ENCODE measurements around the gene RAPGEF4. TPM values are rescaled to one million over a fixed set of nuclear protein-coding genes. Genes with fewer than 3 reads are reported as not detected.

Gene RAPGEF4
- total and polyA plus RNA-seq, 5 experiments from 2014 or later = 0.40 to 1.8 (median 1.2) TPM; not detected in 2

DNA sequence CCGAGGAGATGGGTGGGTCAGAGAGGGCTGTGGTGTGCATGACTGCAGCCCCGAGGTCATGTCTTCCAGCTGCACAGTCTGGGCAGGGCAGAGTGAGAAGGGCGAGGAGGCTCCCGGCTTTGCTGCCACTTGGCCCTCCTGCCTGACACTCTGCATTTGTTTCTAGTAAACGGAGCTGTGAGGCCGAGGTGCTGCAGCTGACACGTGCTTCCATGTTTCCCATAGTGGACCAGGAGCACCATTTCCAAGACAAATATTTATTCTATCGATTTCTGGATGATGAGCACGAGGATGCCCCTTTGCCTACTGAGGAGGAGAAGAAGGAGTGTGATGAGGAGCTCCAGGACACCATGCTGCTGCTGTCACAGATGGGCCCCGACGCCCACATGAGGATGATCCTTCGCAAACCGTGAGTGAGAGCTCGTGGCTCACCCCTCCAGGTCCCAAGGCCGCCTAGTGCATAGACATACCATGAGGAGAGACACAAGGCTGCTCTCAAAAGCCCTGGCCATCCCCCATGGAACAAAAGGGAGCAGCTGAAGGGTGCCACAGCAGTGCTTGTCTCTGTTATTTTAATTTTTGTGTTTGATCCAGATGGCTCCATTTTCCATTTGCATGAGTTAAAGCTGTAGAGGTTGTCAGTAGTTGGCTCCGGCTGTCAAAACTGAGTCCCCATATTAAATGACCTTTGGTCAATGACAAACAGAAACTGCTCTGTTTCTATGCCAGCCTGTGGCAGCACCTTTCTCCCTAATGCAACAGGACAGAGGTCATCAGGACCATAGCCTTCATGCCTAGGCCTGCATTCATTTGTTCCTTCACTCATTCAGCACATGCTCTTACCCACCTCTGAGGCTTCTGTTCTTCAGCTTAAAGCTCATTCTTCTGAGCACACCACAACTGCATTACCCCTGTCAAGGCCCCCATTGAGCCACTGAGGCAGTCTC is 231.7 kb downstream of the RAPGEF4 start:
- POLR2A ChIA-PET = no interaction called here
- no peaks in the 10 kb centered on the region for H3K9me3 Mint-ChIP-seq
- peaks cover 15 to 35% (median 26%) of the 10 kb centered on the region in 4 donors for H3K4me1 Mint-ChIP-seq
- peaks cover 0 to 3% (median 0%) of the 10 kb centered on the region in 5 donors for H3K27me3 Mint-ChIP-seq
- H3K4me3 Mint-ChIP-seq = no peak overlapping the region
- DNase-seq (no peak), ATAC-seq (no peak)
- H3K36me3 Mint-ChIP-seq = no peaks in the 10 kb centered on the region
- H3K27ac Mint-ChIP-seq = peak overlapping the region in 3 of 10 donors; percentile 47 to 72 (median 69)

DNA sequence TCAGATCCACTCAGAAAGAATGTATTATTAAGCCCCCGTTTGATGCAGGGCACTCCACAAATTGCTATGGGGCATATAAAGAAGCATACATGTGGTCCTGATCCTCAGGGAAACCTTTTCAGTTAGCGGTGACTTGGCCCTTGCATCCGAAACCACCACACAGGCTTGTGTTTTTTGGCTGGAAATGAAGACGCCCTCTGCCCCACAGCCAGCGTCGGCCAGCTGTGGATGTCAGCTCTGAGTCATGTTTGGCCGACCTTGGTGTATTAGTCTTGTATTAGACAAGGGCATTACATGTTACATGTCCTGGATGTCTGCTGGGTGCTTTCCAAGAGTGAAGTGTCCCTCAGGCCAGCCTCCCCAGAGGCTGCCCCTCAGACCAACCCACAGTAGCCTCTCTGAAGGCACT is 232.4 kb downstream of the RAPGEF4 start:
- H3K4me1 Mint-ChIP-seq = peaks cover 15 to 27% (median 22%) of the 10 kb centered on the region in 4 donors
- H3K4me3 Mint-ChIP-seq = no peak overlapping the region
- DNase-seq (no peak), ATAC-seq (no peak)
- peak overlapping the region in 3 of 10 donors; percentile 67 to 74 (median 72) for H3K27ac Mint-ChIP-seq
- H3K27me3 Mint-ChIP-seq = peaks cover 0 to 3% (median 0%) of the 10 kb centered on the region in 5 donors
- no peaks in the 10 kb centered on the region for H3K9me3 Mint-ChIP-seq
- no peaks in the 10 kb centered on the region for H3K36me3 Mint-ChIP-seq
- POLR2A ChIA-PET = no interaction called here

GRCh38 chr2:172969166-172969565 is 233.5 kb downstream of the RAPGEF4 start:
- POLR2A ChIA-PET = no interaction called here

GRCh38 chr2:172969609-172970008 is 234.0 kb downstream of the RAPGEF4 start:
- DNase-seq (no peak), ATAC-seq (no peak)
- H3K9me3 Mint-ChIP-seq = no peaks in the 10 kb centered on the region
- POLR2A ChIA-PET = no interaction called here
- H3K27me3 Mint-ChIP-seq = peaks cover 0 to 5% (median 0%) of the 10 kb centered on the region in 5 donors
- H3K36me3 Mint-ChIP-seq = no peaks in the 10 kb centered on the region
- H3K27ac Mint-ChIP-seq = peak overlapping the region in 8 of 10 donors; percentile 0 to 95 (median 78)
- peak overlapping the region in 1 of 10 donors; percentile 23 for H3K4me3 Mint-ChIP-seq
- H3K4me1 Mint-ChIP-seq = peaks cover 15 to 27% (median 22%) of the 10 kb centered on the region in 4 donors

More at GRCh38 chr2:172969166-172969565, 233.5 kb downstream of the RAPGEF4 start:
- H3K27ac Mint-ChIP-seq = peak overlapping the region in 6 of 10 donors; percentile 0 to 95 (median 60)
- no peak for ATAC-seq
- peaks cover 0 to 5% (median 0%) of the 10 kb centered on the region in 5 donors for H3K27me3 Mint-ChIP-seq
- H3K4me3 Mint-ChIP-seq = no peak overlapping the region
- no peak for DNase-seq
- H3K4me1 Mint-ChIP-seq = peaks cover 15 to 27% (median 22%) of the 10 kb centered on the region in 4 donors
- no peaks in the 10 kb centered on the region for H3K36me3 Mint-ChIP-seq
- no peaks in the 10 kb centered on the region for H3K9me3 Mint-ChIP-seq

- Mint-ChIP-seq H3K4me3 (peak overlapping the region in 7 of 10 donors; percentile 8 to 60 (median 23)), H3K36me3 (no peaks in the 10 kb centered on the region), H3K4me1 (peaks cover 15 to 27% (median 22%) of the 10 kb centered on the region in 4 donors), H3K27me3 (peaks cover 0 to 5% (median 0%) of the 10 kb centered on the region in 5 donors), H3K9me3 (no peaks in the 10 kb centered on the region), H3K27ac (peak overlapping the region; percentile 21 to 95 (median 76))
- ATAC-seq = peak; percentile 91 to 97
- peak in 9 of 10 donors; percentile 17 to 84 (median 49) for DNase-seq
- POLR2A ChIA-PET = interaction anchor here (0.5 to 0.7 kb wide), 2 partner anchors 48 to 64 kb away, joined by 3 read pairs; no protein-coding TSS in a partner anchor
Measured at GRCh38 chr2:172970660-172971059, 235.0 kb downstream of the RAPGEF4 start.

- no peaks in the 10 kb centered on the region for H3K36me3 Mint-ChIP-seq
- H3K4me3 Mint-ChIP-seq = no peak overlapping the region
- peak in 1 of 2 donors; percentile 37 for ATAC-seq
- H3K9me3 Mint-ChIP-seq = no peaks in the 10 kb centered on the region
- DNase-seq = peak in 7 of 10 donors; percentile 6 to 37 (median 25)
- POLR2A ChIA-PET = no interaction called here
- peaks cover 0 to 5% (median 4%) of the 10 kb centered on the region in 5 donors for H3K27me3 Mint-ChIP-seq
- peaks cover 15 to 35% (median 27%) of the 10 kb centered on the region in 4 donors for H3K4me1 Mint-ChIP-seq
- H3K27ac Mint-ChIP-seq = peak overlapping the region in 8 of 10 donors; percentile 25 to 95 (median 34)
Measured at GRCh38 chr2:172972005-172972619, 236.5 kb downstream of the RAPGEF4 start.

DNA sequence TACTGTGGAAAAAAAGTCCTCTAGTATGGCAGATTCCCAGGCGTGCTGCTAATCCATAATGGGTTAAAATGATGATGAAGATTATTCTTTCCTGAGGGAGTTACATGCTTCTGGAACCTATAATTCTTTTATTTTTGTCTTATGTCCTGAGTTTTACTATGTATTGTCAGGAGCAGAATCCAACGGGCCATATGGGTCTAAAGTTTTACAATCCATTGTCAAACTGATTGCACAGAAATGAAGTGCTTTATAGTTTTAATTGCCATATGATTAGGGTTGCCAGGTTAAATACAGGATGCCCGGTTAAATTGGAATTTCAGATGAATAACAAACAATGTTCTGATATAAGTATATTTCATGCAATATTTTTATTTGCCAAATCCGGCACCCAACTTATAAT is 239.1 kb downstream of the RAPGEF4 start:
- no peaks in the 10 kb centered on the region for H3K9me3 Mint-ChIP-seq
- peaks cover 0 to 9% (median 4%) of the 10 kb centered on the region in 5 donors for H3K27me3 Mint-ChIP-seq
- POLR2A ChIA-PET = no interaction called here
- no peak overlapping the region for H3K4me3 Mint-ChIP-seq
- ATAC-seq (no peak), DNase-seq (no peak)
- H3K36me3 Mint-ChIP-seq = no peaks in the 10 kb centered on the region
- peaks cover 16 to 40% (median 34%) of the 10 kb centered on the region in 4 donors for H3K4me1 Mint-ChIP-seq
- H3K27ac Mint-ChIP-seq = no peak overlapping the region

- DNase-seq (no peak), ATAC-seq (no peak)
- no peak overlapping the region for H3K4me3 Mint-ChIP-seq
- peaks cover 0 to 15% (median 8%) of the 10 kb centered on the region in 5 donors for H3K27me3 Mint-ChIP-seq
- H3K9me3 Mint-ChIP-seq = no peaks in the 10 kb centered on the region
- POLR2A ChIA-PET = no interaction called here
- peaks cover 3 to 26% (median 21%) of the 10 kb centered on the region in 4 donors for H3K4me1 Mint-ChIP-seq
- no peaks in the 10 kb centered on the region for H3K36me3 Mint-ChIP-seq
- H3K27ac Mint-ChIP-seq = peak overlapping the region in 2 of 10 donors; percentile 3 to 43
Measured at GRCh38 chr2:172976116-172976515, 240.5 kb downstream of the RAPGEF4 start.

DNA sequence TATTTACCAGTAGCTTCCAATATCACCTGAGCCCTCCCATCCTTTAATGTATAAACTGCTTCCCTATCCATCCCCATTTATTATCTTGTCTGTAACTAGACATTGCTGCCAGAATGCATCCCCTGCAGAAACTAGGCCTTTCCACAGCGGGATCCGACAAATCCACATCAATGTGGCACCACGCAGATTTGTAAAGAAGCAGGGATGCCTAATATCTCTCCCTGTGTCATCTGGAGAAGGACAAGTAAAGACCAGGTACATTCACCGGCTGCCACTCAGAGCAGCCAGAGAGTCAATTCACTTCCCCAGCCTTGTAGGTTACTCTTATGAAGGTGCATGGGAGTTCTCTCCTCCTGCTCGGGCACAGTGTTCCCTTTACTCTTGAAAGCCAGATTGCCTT is 241.2 kb downstream of the RAPGEF4 start:
- POLR2A ChIA-PET = no interaction called here
- Mint-ChIP-seq H3K36me3 (no peaks in the 10 kb centered on the region), H3K4me3 (no peak overlapping the region), H3K27me3 (peaks cover 0 to 15% (median 8%) of the 10 kb centered on the region in 5 donors), H3K9me3 (no peaks in the 10 kb centered on the region), H3K27ac (peak overlapping the region in 7 of 10 donors; percentile 17 to 91 (median 50)), H3K4me1 (peaks cover 2 to 21% (median 17%) of the 10 kb centered on the region in 4 donors)
- DNase-seq (no peak), ATAC-seq (no peak)

DNA sequence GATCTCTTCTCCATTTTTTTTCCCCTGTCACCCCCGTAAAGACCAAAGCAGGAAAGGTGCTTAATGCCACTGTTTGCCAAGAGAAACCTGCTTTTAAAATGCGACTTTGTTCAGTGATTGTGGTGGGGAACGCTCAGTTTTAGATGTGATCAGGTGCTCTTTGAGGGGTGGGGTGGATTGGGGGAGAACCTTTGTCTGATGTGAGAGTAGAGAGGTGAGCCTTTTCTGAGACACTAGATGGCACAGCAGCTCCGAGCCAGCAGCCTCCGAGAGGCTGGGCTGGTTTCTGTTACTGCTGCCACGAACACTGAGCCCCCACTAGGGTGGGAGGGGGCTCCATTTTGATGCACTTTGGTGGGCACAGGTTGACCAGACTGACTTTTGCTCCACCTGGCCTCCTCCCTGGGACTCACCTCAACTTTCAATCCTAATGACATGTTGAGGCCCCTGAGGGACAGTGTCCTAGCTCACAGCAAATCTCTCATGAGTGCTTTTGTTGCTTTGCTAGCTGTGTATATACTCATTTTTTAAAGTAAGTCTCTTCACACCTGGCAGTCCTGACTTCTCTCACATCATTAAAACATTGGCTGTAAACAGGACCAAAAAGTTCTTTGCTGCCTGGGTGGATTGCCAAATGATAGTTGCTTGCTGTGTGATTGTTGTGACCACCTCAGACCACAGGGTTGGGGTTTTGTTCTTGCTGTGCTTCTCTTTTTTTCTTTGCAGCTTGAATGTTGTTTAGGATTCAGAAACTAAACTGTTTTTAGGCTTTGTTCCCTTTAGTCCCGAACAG is 241.8 kb downstream of the RAPGEF4 start:
- POLR2A ChIA-PET = no interaction called here
- Mint-ChIP-seq H3K36me3 (no peaks in the 10 kb centered on the region), H3K4me1 (peaks cover 2 to 15% (median 15%) of the 10 kb centered on the region in 4 donors), H3K9me3 (no peaks in the 10 kb centered on the region), H3K4me3 (peak overlapping the region in 3 of 10 donors; percentile 32 to 41 (median 34)), H3K27me3 (peaks cover 0 to 15% (median 8%) of the 10 kb centered on the region in 5 donors), H3K27ac (peak overlapping the region in 8 of 10 donors; percentile 17 to 91 (median 44))
- ATAC-seq = peak; percentile 69 to 90
- DNase-seq = peak in 5 of 10 donors; percentile 1 to 48 (median 15)

- H3K36me3 Mint-ChIP-seq = no peaks in the 10 kb centered on the region
Measured at GRCh38 chr2:172978063-172978383, 242.4 kb downstream of the RAPGEF4 start.

More at GRCh38 chr2:172978063-172978383, 242.4 kb downstream of the RAPGEF4 start:
- ATAC-seq (peak in 1 of 2 donors; percentile 10), DNase-seq (no peak)
- no peaks in the 10 kb centered on the region for H3K9me3 Mint-ChIP-seq
- H3K27ac Mint-ChIP-seq = peak overlapping the region in 3 of 10 donors; percentile 39 to 52 (median 50)
- H3K4me3 Mint-ChIP-seq = peak overlapping the region in 2 of 10 donors; percentile 32 to 41
- H3K4me1 Mint-ChIP-seq = peaks cover 2 to 15% (median 15%) of the 10 kb centered on the region in 4 donors
- peaks cover 0 to 15% (median 8%) of the 10 kb centered on the region in 5 donors for H3K27me3 Mint-ChIP-seq
- POLR2A ChIA-PET = no interaction called here
